Stimulated activated CD4-positive, alpha-beta T cell treated with anti-CD3 and anti-CD28 coated beads, Interleukin-2, amount 100 ng/mL, for 48 hours (primary cell): Measurements from ENCODE around the gene RELN.

Source experiments
- DNase-seq, 2 donors: peaks; one replicate each; pipeline ENCODE4 v3.0.0-alpha.2; 2020

Gene RELN

GRCh38 chr7:103445228-103446048 is 544.0 kb downstream of the RELN start:
- DNase-seq = no peak

- DNase-seq = no peak
Measured at GRCh38 chr7:103439661-103440060, 549.8 kb downstream of the RELN start.

- DNase-seq = no peak
Measured at GRCh38 chr7:103437623-103438022, 551.8 kb downstream of the RELN start.

- DNase-seq = no peak
Measured at GRCh38 chr7:103432712-103433111, 556.7 kb downstream of the RELN start.

- no peak for DNase-seq
Measured at GRCh38 chr7:103425177-103425576, 564.3 kb downstream of the RELN start.

GRCh38 chr7:103423467-103424179 is 565.8 kb downstream of the RELN start:
- DNase-seq = no peak
